PC-9 (cell line): ENCODE results near the gene TTC39B. TPM values are rescaled to one million over a fixed set of nuclear protein-coding genes. Genes with fewer than 3 reads are reported as not detected.

ENCODE experiments used
- BruUV-seq: library from RNA; stranded (reverse); fragments of 400-500 nt; replicated peaks from 2 replicates; lab custom pipeline; 2021; lab: Mats Ljungman, UMichigan
- CTCF ChIA-PET: fragments of 300-600 bp; sonication (Branson Sonifier 250); formaldehyde crosslinking; loops from one replicate; lab custom pipeline; 2022; ENCODE audit warnings: antibody characterized with exemption; lab: Charles Lee
- POLR2A ChIA-PET: fragments of 300-600 bp; sonication (Branson Sonifier 250); formaldehyde crosslinking; loops from one replicate; lab custom pipeline; 2022; ENCODE audit warnings: antibody characterized with exemption; ENCODE audit not compliant: unreplicated experiment; lab: Charles Lee
- DNase-seq, 2 experiments: peaks; one replicate each; pipeline versions ENCODE4 v3.0.0 to v3.0.0-alpha.2; 2015 to 2022; ENCODE audit warnings: mixed read lengths in 1 of 2
- H2AFZ ChIP-seq: fragments of 200-600 bp; sonication (generic); 2 replicates; pipeline ENCODE4 v1.8.1; 2017; ENCODE audit warnings: antibody characterized with exemption
- H3F3A ChIP-seq: fragments of 200-600 bp; sonication (generic); 2 replicates; pipeline ENCODE4 v1.8.1; 2017; ENCODE audit warnings: antibody characterized with exemption, mild to moderate bottlenecking, low read depth; ENCODE audit not compliant: insufficient read depth
- H3K27ac ChIP-seq: fragments of 200-600 bp; sonication (generic); 2 replicates; pipeline ENCODE4 v1.6.1; 2016; ENCODE audit warnings: mixed run types
- H3K27me3 ChIP-seq: fragments of 200-600 bp; sonication (generic); 2 replicates; pipeline ENCODE4 v1.6.1; 2016; ENCODE audit warnings: low read depth, mixed run types; ENCODE audit not compliant: insufficient read depth
- H3K36me3 ChIP-seq: fragments of 200-600 bp; sonication (generic); 2 replicates; pipeline ENCODE4 v1.6.1; 2016; ENCODE audit warnings: low read depth, mixed run types
- H3K4me1 ChIP-seq: fragments of 200-600 bp; sonication (generic); replicated peaks from 2 replicates; pipeline ENCODE4 v1.6.1; 2016; ENCODE audit warnings: mixed run types; ENCODE audit not compliant: insufficient read depth
- H3K4me2 ChIP-seq: fragments of 200-600 bp; sonication (generic); 2 replicates; pipeline ENCODE4 v1.6.1; 2017; ENCODE audit warnings: mixed run types
- H3K4me3 ChIP-seq: fragments of 200-600 bp; sonication (generic); 2 replicates; pipeline ENCODE4 v1.6.1; 2016; ENCODE audit warnings: mixed run types
- H3K79me2 ChIP-seq: fragments of 200-600 bp; sonication (generic); 2 replicates; pipeline ENCODE4 v1.6.1; 2017; ENCODE audit warnings: low read depth, mixed run types
- H3K9me2 ChIP-seq: fragments of 200-600 bp; sonication (generic); 2 replicates; pipeline ENCODE4 v1.8.1; 2017; ENCODE audit warnings: mild to moderate bottlenecking; ENCODE audit not compliant: insufficient read depth
- H3K9me3 ChIP-seq: fragments of 200-600 bp; sonication (generic); 2 replicates; pipeline ENCODE4 v1.8.1; 2016; ENCODE audit warnings: low read depth; ENCODE audit not compliant: insufficient read depth
- H4K20me1 ChIP-seq: fragments of 200-600 bp; sonication (generic); 2 replicates; pipeline ENCODE4 v1.8.1; 2017; ENCODE audit not compliant: insufficient read depth
- EZH2 ChIP-seq: fragments of 200-600 bp; sonication (generic); IDR thresholded peaks from 2 replicates; pipeline ENCODE4 v1.8.0; 2017; ENCODE audit warnings: antibody characterized with exemption, low read depth
- intact Hi-C: fragments of 100-400 bp; cut with micrococcal nuclease; formaldehyde crosslinking; loops from one replicate; pipeline ENCODE4 v1.10.0; 2022; ENCODE audit not compliant: unreplicated experiment
- total RNA-seq: library from RNA; stranded (reverse); gene quantifications from 2 replicates; pipeline ENCODE4 v1.2.3, GENCODE V29; 2021
- TF ChIP-seq, protein P1 (sequence below): fragments of 200-600 bp; sonication (generic); conservative IDR thresholded peaks from 2 replicates; pipeline ENCODE4 v1.6.1; 2017; ENCODE audit warnings: mixed run types, antibody characterized with exemption, mild to moderate bottlenecking, moderate library complexity

Gene TTC39B
- total RNA-seq, 1 experiment from 2014 or later = 8.8 TPM

DNA sequence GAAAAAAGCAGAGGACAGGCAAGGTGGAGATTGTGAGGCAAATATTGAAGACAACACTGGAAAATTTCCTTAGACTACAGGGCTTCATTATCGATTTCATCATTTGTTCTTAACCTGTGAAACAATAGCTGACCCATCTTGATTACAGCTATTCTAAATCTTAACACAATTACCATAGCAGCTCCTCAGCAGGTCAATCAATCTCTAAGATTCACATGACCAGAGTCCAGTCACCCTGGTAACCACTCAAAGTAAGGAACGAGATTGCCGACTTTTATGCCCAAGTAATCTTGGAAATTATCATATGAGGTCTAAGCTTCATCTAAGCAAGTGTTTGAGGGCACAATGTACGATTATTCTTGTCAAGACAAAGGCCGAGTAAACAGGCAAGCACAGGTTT lies 93.8 kb downstream of the TTC39B start:
- DNase-seq = no peak
- Histone ChIP-seq H3K27ac (no peak overlapping the region), H2AFZ (no peak overlapping the region), H3K9me2 (no peaks in the 10 kb centered on the region), H3F3A (no peaks in the 10 kb centered on the region), H3K4me3 (no peak overlapping the region), H3K27me3 (no peaks in the 10 kb centered on the region), H4K20me1 (no peaks in the 10 kb centered on the region), H3K36me3 (no peaks in the 10 kb centered on the region), H3K79me2 (no peaks in the 10 kb centered on the region), H3K4me2 (no peak overlapping the region), H3K4me1 (no peaks in the 10 kb centered on the region), H3K9me3 (no peaks in the 10 kb centered on the region)
- TF ChIP-seq, protein P1, sequence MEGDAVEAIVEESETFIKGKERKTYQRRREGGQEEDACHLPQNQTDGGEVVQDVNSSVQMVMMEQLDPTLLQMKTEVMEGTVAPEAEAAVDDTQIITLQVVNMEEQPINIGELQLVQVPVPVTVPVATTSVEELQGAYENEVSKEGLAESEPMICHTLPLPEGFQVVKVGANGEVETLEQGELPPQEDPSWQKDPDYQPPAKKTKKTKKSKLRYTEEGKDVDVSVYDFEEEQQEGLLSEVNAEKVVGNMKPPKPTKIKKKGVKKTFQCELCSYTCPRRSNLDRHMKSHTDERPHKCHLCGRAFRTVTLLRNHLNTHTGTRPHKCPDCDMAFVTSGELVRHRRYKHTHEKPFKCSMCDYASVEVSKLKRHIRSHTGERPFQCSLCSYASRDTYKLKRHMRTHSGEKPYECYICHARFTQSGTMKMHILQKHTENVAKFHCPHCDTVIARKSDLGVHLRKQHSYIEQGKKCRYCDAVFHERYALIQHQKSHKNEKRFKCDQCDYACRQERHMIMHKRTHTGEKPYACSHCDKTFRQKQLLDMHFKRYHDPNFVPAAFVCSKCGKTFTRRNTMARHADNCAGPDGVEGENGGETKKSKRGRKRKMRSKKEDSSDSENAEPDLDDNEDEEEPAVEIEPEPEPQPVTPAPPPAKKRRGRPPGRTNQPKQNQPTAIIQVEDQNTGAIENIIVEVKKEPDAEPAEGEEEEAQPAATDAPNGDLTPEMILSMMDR = no peak
- no peak for TF ChIP-seq EZH2
- POLR2A ChIA-PET = interaction anchor here (0.7 kb wide), 1 partner anchor 895 kb away, joined by 4 read pairs; no protein-coding TSS in a partner anchor
- CTCF ChIA-PET = interaction anchor here (0.6 kb wide), 1 partner anchor 565 kb away, joined by 9 read pairs; no protein-coding TSS in a partner anchor
- intact Hi-C loops = loop anchor here (5.0 kb wide), 1 partner anchor 394 kb away; no protein-coding TSS in a partner anchor
- BruUV-seq = no TSS peak

DNA sequence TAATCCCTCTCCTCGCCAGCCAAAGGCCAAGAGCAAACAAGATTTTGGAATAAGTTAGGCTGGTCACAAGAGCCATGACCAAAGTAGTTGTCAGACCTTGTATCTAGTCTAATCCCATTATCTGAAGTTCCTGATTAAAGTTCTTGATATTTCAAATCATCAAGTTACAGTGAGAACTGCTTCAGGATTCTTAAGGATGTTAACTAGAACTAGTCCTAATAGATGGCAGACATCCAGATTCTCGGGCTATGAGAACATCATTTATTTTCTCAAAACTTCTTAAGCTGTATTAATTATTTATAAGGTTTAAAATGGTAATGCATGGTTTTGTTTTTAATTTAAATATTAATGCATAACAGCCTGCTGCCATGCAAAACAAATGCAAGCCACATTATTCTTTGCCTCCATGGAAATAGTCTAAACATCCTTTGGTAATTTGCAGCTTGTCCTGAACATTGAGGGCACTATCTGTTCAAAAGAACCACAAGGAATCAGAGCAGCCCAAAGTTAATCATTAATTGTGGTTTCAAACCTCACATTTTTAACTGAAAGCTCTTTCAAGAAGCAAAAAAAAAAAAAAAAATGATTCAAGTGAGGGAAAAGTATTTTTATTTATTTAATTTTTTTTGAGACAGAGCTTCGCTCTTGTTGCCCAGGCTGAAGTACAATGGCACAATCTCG lies 95.1 kb downstream of the TTC39B start:
- Histone ChIP-seq H3K4me2 (no peak overlapping the region), H3K79me2 (no peaks in the 10 kb centered on the region), H3K27ac (no peak overlapping the region), H3K27me3 (no peaks in the 10 kb centered on the region), H3K4me3 (no peak overlapping the region), H3K9me3 (no peaks in the 10 kb centered on the region), H3F3A (no peaks in the 10 kb centered on the region), H2AFZ (no peak overlapping the region), H4K20me1 (no peaks in the 10 kb centered on the region), H3K36me3 (no peaks in the 10 kb centered on the region), H3K9me2 (no peaks in the 10 kb centered on the region), H3K4me1 (no peaks in the 10 kb centered on the region)
- TF ChIP-seq, protein P1 = peak; percentile 23; the same call in 1 of the 2 replicates
- TF ChIP-seq EZH2 = no peak
- DNase-seq = no peak
- intact Hi-C loops = loop anchor here (1.0 to 5.0 kb wide), 3 partner anchors 205 to 395 kb away; partner anchors contain the start of gene SNAPC3
- POLR2A ChIA-PET = no interaction called here
- BruUV-seq = no TSS peak
- CTCF ChIA-PET = no interaction called here

DNA sequence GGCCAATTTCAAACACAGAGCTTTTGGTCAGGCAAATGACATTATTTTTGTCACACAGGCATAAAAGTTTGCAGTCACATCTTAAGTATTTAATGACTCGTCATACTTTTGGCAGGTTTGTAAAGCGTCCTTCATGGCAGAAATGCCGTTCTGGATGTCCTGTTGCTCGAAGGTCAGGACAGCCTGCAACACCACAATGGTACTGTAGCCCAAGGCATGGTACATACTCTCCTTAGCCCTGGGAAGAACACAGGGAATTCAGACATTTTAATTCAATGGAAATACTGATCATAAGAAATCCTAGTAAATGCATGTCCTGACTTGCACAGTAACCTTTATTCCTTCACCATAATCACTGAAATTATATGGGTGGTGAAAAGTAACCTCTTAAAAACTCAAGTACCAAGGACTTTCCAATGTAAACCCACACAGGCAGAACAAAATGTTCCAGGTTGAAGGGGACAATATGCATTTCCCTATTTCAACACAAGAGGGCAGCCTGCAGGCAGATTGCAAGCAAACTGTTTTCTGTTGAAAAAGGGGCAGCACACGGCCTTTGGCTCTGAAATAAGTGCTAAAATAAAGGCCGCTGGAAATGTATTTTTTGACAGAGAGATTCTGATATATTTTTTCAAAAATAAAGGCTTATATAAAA lies 95.7 kb downstream of the TTC39B start:
- DNase-seq = peak; percentile 28 to 35
- Histone ChIP-seq H3F3A (no peaks in the 10 kb centered on the region), H4K20me1 (no peaks in the 10 kb centered on the region), H3K36me3 (no peaks in the 10 kb centered on the region), H3K9me2 (no peaks in the 10 kb centered on the region), H2AFZ (no peak overlapping the region), H3K4me2 (no peak overlapping the region), H3K4me1 (no peaks in the 10 kb centered on the region), H3K4me3 (no peak overlapping the region), H3K27me3 (no peaks in the 10 kb centered on the region), H3K27ac (no peak overlapping the region), H3K79me2 (no peaks in the 10 kb centered on the region), H3K9me3 (no peaks in the 10 kb centered on the region)
- TF ChIP-seq, protein P1 = peak; percentile 79
- no peak for TF ChIP-seq EZH2
- ChIA-PET CTCF (interaction anchor here (0.6 to 1.0 kb wide), 2 partner anchors 368 to 403 kb away, joined by 3 to 9 read pairs; no protein-coding TSS in a partner anchor), POLR2A (interaction anchor here (0.6 kb wide), 1 partner anchor 9 kb away, joined by 3 read pairs; no protein-coding TSS in a partner anchor)
- intact Hi-C loops = loop anchor here (1.0 to 5.0 kb wide), 3 partner anchors 206 to 396 kb away; partner anchors contain the start of gene SNAPC3
- BruUV-seq = no TSS peak
